Ascending aorta (tissue), 2 donors: ENCODE measurements around the gene MAN2A1. TPM values are rescaled to one million over a fixed set of nuclear protein-coding genes. Genes with fewer than 3 reads are reported as not detected.

Source experiments
- DNase-seq, 2 donors: peaks; one replicate each; pipeline ENCODE4 v3.0.0-alpha.2; 2019; ENCODE audit warnings: low spot score in 2 of 2
- H3K27ac ChIP-seq, 2 donors: fragments of 200-600 bp; sonication (generic); one replicate each; pipeline ENCODE4 v1.5.1; 2016 to 2017; ENCODE audit warnings: mild to moderate bottlenecking in 1 of 2
- H3K27me3 ChIP-seq: fragments of 200-600 bp; sonication (generic); one replicate; pipeline ENCODE4 v1.5.1; 2017
- H3K36me3 ChIP-seq, 2 donors: fragments of 200-600 bp; sonication (generic); one replicate each; pipeline ENCODE4 v1.5.1; 2016
- H3K4me1 ChIP-seq, 2 donors: fragments of 200-600 bp; sonication (generic); one replicate each; pipeline ENCODE4 v1.5.1; 2016 to 2017; ENCODE audit warnings: mild to moderate bottlenecking in 1 of 2
- H3K4me3 ChIP-seq, 2 donors: fragments of 200-600 bp; sonication (generic); one replicate each; pipeline ENCODE4 v1.5.1; 2016 to 2017; ENCODE audit warnings: mild to moderate bottlenecking in 1 of 2
- H3K9me3 ChIP-seq, 2 donors: fragments of 200-600 bp; sonication (generic); one replicate each; pipeline ENCODE4 v1.5.1; 2016
- intact Hi-C: fragments of 100-400 bp; cut with DNase I; formaldehyde crosslinking; loops from one replicate; pipeline ENCODE4 v1.15.1; 2023
- total RNA-seq: library from RNA; depleted of rRNA; stranded (reverse); fragments of >200 nt; gene quantifications from one replicate; pipeline ENCODE4 v1.1.0, GENCODE V29; 2016
- TF ChIP-seq, protein P1 (sequence below), 3 experiments: fragments of 200-600 bp in 2 of 3; fragments of 450-650 bp in 1 of 3; sonication (generic) in 2 of 3; IDR thresholded peaks; one replicate each; pipeline ENCODE4 v1.5.1; 2016 to 2019; ENCODE audit warnings: antibody characterized with exemption in 3 of 3, mild to moderate bottlenecking in 1 of 3, moderate library complexity in 1 of 3

The MAN2A1 gene
- total RNA-seq, 1 donor from 2014 or later = 37.0 TPM

DNA sequence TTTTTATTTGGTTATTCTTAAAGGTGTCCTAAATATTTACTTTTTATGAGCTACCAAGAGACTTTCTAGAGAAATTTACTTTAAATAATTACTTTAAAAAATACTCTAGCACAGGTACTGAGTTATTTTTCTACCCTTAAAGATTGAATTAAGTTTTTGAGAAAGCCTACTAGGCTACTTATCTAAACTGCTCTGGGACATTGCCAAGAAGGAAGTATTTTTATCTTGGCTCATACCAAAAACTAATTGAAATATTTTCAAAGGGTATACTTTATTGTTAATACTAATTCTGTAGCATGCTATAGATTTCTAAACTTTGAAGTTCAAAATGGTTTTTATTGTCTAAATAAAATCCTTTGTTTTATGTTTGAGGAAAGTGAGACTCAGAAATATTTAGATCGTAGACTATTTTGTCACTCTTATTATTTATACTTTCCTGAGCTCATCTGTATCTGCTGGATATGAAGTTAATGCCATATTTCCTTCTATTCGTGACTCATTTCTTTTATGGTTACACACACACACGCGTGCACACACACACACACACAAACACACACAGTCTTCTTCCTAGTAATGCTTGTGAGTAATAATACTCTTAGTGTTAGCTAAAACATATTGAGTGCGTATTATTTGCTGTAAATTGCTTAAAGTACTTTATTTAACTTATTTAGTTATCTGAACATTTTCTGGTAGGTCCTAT, 89.5 kb downstream of the MAN2A1 start:
- Histone ChIP-seq H3K4me3 (no peak overlapping the region), H3K27me3 (no peaks in the 10 kb centered on the region), H3K4me1 (peaks cover 0 to 5% of the 10 kb centered on the region in 2 donors), H3K9me3 (no peaks in the 10 kb centered on the region), H3K27ac (no peak overlapping the region), H3K36me3 (peaks cover 0 to 24% of the 10 kb centered on the region in 2 donors)
- intact Hi-C loops = no loop called here
- no peak for DNase-seq
- TF ChIP-seq, protein P1, sequence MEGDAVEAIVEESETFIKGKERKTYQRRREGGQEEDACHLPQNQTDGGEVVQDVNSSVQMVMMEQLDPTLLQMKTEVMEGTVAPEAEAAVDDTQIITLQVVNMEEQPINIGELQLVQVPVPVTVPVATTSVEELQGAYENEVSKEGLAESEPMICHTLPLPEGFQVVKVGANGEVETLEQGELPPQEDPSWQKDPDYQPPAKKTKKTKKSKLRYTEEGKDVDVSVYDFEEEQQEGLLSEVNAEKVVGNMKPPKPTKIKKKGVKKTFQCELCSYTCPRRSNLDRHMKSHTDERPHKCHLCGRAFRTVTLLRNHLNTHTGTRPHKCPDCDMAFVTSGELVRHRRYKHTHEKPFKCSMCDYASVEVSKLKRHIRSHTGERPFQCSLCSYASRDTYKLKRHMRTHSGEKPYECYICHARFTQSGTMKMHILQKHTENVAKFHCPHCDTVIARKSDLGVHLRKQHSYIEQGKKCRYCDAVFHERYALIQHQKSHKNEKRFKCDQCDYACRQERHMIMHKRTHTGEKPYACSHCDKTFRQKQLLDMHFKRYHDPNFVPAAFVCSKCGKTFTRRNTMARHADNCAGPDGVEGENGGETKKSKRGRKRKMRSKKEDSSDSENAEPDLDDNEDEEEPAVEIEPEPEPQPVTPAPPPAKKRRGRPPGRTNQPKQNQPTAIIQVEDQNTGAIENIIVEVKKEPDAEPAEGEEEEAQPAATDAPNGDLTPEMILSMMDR (IDR thresholded peaks at IDR 0.05) = no peak

DNA sequence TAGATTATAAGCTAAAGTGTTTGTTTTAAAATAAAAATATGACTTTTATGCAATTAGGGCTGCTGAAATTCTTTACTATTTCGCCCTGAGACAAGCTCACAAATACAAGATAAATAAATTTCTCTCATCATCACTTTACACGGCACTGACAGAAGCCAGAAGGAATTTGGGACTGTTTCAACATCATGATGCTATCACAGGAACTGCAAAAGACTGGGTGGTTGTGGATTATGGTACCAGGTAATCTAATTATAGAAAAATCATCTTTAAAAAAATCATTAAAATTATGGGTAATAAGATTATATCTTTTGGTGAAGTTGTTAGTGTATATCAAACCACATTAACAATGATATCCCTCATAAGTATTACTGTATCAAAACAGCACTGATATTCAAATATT, 95.0 kb downstream of the MAN2A1 start:
- no peaks in the 10 kb centered on the region for H3K27me3 ChIP-seq
- no peak overlapping the region for H3K27ac ChIP-seq
- intact Hi-C loops = loop anchor here (5.0 kb wide), 1 partner anchor 92 kb away; no protein-coding TSS in a partner anchor
- H3K36me3 ChIP-seq = peaks cover 0 to 10% of the 10 kb centered on the region in 2 donors
- no peak for DNase-seq
- H3K9me3 ChIP-seq = no peaks in the 10 kb centered on the region
- H3K4me1 ChIP-seq = no peaks in the 10 kb centered on the region
- H3K4me3 ChIP-seq = no peak overlapping the region
- TF ChIP-seq, protein P1 (IDR thresholded peaks at IDR 0.05) = no peak

DNA sequence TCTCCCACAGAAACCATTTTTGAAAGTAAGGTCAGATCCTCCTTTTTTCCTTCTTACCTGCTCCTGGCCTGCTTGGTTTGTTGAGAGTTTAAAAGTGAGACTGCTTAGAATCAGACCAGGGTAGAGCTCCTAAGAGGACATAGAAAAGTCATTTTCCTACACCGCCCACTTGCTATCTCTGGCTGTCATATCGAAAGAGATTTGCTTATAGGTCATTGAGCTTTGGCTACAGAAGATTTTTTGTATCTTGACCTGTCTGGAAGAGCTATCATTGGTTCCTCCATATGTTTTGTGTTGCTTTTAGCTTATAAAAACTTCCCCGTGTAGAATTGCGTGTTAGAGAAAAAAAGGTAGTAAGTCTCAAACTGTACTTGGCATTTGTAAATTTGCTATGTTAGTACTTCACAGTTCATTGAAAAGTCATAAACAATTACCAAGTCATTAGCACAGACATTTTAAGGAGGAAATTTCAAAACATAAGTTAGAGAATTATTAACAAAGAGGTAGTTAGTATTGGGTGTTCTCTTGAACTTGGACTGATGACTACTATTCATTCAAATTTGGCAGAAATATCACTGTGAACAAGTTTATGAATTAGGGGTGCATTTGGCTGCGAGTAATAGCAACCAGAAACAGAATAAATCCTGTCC, 96.6 kb downstream of the MAN2A1 start:
- DNase-seq = no peak
- intact Hi-C loops = loop anchor here (5.0 kb wide), 1 partner anchor 94 kb away; no protein-coding TSS in a partner anchor
- no peaks in the 10 kb centered on the region for H3K4me1 ChIP-seq
- no peaks in the 10 kb centered on the region for H3K9me3 ChIP-seq
- H3K27ac ChIP-seq = no peak overlapping the region
- H3K27me3 ChIP-seq = no peaks in the 10 kb centered on the region
- TF ChIP-seq, protein P1 (IDR thresholded peaks at IDR 0.05) = no peak
- H3K36me3 ChIP-seq = peaks cover 0 to 10% of the 10 kb centered on the region in 2 donors
- H3K4me3 ChIP-seq = no peak overlapping the region

DNA sequence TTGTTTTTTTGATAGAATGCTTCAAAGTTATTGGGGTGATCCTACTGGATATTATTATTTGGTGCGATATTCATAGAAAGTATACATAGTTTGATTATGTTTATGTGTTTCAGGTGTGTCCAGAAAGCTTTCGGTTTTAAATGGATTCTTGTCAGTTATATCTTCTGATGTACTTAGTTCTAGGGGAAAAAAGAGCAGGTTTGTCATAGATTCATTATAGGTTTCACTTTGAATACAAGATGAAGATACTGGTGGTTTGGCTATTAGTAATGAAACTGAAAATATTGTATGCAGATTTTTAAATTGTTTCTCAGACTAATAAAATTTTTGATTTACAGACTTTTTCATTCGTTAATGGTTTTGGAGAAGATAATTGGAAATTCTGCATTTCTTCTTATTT, 98.9 kb downstream of the MAN2A1 start:
- Histone ChIP-seq H3K27ac (no peak overlapping the region), H3K36me3 (peaks cover 0 to 12% of the 10 kb centered on the region in 2 donors), H3K4me3 (no peak overlapping the region), H3K27me3 (no peaks in the 10 kb centered on the region), H3K9me3 (no peaks in the 10 kb centered on the region), H3K4me1 (no peaks in the 10 kb centered on the region)
- DNase-seq = no peak
- TF ChIP-seq, protein P1 (IDR thresholded peaks at IDR 0.05) = no peak
- intact Hi-C loops = loop anchor here (5.0 kb wide), 1 partner anchor 96 kb away; no protein-coding TSS in a partner anchor

DNA sequence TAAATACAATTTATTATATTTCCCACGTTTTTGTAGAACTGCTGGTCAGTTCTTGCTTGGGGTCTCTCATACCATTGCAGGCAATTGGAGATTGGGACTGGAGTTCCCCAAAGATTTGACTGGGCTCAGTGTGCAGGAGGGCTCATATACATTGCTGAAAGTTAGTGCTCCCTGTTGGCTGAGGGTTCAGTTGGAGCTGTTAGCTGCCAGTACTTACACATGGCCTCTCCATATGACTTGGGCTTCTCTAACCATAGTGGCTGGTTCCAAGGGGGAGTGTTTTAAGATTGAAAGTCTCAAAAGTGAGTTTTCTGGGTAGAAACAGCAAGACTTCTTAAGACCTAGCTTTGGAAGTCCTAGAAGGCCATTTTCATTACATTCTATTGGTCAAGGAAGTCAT, 102.9 kb downstream of the MAN2A1 start:
- no peak for DNase-seq
- TF ChIP-seq, protein P1 (IDR thresholded peaks at IDR 0.05) = no peak
- Histone ChIP-seq H3K9me3 (no peaks in the 10 kb centered on the region), H3K36me3 (peaks cover 6 to 34% of the 10 kb centered on the region in 2 donors), H3K27ac (no peak overlapping the region), H3K4me1 (no peaks in the 10 kb centered on the region), H3K27me3 (no peaks in the 10 kb centered on the region), H3K4me3 (no peak overlapping the region)
- intact Hi-C loops = no loop called here
